Measurements from ENCODE around the gene AURKB. TPM values are rescaled to one million over a fixed set of nuclear protein-coding genes. Genes with fewer than 3 reads are reported as not detected.

Gene AURKB
- total and polyA plus RNA-seq, 2 of the 4 experiments (the other 2 are of a cell fraction) = 45.9 to 62.0 TPM

GRCh38 chr17:8158267-8159031, 51.9 kb downstream of the AURKB start (continued):
- TF ChIP-seq ELK1 (IDR thresholded peaks at IDR 0.05; ENCODE audit: borderline replicate concordance, low read depth, low read length) (no peak), FOS (IDR thresholded peaks at IDR 0.05; ENCODE audit: low read depth, low read length) (no peak), RFX5 (IDR thresholded peaks at IDR 0.05; ENCODE audit: low read depth, low read length) (no peak)
